GM21447 (cell line): ENCODE data around the gene KCNQ1.

Source experiments
- ATAC-seq: cut with Tn5 transposase; IDR thresholded peaks from one replicate; pipeline ENCODE4 v1.9.1; 2021; ENCODE audit not compliant: unreplicated experiment

KCNQ1 gene

DNA sequence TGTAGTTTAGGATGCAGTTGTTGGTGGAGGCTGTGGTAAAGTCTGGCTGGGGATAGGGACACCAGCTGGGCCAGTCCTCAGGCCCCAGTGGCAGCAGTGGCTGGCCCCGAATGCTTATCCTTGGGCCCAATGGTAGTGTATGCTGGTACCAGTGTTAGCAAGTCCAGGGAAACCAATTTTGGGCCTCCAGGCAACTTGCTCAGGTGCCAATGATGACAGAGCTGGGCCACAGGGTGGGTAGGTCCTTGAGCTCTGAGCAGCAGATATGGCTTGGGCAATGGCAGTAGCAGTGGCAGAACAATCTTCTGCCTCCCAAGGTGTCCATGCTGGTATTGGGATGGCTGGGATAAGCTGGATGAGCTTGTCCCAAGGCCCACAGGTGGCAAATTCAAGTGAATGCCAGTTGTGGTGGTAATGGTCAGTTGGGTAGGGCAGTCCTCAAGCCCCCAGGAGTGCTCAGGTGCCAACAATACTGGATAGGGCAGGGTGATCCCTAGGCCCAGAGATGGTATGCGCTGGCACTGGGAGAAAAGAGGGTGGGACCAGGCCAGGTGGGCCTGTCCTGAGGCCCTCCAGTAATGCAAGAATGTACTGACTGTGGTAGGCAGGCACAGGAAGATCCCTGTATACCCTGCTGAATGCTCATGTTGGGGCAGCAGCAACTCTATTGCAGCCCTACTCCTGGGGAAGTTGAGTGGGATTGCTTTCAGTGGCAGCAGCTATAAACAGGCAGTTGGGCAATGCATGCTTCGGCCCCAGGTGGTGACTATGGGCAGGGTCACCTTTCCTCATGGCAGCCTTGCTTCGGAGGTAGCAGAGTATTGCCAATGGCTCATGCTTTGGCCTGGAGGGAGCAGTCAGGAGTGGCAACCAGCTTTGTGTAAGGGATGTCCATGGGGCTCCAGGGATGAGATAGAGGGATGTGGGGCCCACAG lies 200.3 kb downstream of the KCNQ1 start:
- ATAC-seq: no peak

DNA sequence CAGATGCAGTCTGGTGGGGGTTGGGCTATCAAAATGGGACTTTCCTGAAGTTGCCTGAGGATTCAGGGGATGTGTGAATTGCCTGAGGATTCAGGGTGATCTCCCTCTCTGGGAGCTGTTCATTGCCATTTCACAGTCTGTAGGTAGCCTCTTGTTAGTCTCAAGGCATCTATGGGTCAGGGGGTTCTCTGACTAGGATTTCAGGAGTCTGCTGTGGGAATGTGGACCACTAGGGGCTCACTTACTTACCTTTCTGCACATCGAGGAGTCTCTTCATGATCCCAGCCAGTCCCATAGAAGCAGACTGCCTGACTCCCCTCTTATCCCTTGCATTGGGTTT lies 200.9 kb downstream of the KCNQ1 start:
- ATAC-seq: no peak

DNA sequence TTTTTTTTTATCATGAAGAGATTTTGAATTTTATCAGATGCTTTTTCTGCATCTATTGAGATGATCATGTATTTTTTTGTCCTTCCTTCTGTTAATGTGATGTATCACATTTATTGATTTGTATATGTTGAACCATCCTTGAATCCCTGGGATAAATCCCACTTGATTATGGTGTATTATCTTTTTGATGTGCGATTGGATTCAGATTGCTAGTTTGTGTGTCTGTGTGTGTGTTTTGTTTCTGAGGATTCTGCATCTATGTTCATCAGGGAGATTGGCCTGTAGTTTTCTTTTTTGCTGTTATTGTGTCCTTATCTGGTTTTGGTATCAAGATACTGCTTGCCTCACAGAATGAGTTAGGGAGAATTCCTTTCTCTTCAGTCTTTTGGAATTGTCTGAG lies 202.4 kb downstream of the KCNQ1 start:
- no peak for ATAC-seq

DNA sequence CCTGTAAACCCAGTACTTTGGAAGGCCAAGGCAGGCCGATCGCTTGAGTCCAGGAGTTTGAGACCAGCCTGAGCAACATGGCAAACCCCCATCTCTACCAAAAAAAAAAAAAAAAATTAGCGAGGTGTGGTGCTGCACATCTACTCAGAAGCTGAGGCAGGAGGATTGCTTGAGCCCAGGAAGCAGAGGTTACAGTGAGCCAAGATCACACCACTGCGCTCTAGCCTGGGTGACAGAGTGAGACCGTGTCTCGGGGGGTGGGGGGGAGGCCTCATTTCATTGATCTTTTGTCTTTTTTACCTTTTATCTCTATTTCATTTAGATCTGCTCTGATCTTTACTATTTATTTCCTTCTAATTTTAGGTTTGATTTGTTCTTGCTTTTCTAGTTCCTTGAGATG lies 203.1 kb downstream of the KCNQ1 start:
- ATAC-seq: no peak

DNA sequence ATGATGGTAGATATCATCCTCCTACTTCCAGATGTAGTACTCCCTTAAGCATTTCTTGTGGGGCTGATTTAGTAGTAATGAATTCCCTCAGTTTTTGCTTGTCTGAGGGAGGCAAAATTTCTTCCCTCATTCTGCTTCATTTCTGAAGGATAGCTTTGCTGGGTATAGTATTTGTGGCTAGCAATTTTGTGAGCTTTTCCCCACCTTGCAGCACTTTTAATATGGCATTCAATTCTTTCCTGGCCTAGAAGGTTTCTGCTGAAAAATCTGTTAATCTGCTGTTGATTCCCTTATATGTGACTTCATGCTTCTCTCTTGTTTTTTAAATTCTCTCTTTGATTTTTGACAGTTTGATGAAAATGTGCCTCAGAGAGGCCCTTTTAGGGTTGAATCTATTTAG lies 204.6 kb downstream of the KCNQ1 start:
- ATAC-seq: no peak

DNA sequence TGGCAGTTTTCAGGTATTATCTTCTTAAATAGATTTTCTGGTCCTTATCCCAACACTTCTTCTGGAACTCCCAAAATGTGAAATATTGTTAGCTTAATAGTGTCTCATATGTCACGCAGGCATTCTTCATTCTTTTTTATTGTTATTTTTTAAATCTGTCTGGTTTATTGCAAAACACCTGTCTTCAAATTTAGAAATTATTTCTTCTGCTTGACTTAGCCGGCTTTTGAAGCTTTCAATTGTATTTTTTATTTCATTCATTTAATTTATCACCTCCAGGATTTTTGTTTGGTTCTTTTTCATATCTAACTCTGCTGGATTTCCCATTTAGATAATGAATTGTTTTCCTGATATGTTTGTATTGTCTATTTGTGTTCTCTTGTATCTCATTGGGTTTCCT lies 205.0 kb downstream of the KCNQ1 start:
- no peak for ATAC-seq

DNA sequence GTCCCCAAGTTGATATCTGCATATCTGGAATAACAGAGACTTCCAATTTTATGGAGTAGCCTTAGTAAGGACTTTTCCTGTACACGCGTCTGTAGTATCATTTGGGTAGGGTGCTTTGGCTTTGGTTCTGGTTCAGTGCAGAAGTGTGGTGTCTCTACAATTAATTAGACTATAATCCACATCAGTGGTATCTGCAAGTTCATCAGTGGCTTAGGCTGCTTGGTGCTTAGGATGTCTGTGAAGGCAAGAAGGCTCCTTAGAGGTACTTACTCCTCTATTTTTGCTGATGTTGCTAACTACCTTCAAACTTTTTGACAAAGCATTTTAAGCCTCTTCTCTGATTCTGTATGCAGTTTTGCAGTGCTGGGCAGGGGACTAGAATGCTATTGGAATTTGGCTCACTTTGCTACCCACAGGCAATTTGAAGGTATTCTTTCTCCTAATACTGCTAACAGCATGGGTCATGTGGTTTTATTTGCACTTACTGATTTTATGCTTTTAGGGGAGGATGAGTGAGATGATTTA lies 205.6 kb downstream of the KCNQ1 start:
- no peak for ATAC-seq

DNA sequence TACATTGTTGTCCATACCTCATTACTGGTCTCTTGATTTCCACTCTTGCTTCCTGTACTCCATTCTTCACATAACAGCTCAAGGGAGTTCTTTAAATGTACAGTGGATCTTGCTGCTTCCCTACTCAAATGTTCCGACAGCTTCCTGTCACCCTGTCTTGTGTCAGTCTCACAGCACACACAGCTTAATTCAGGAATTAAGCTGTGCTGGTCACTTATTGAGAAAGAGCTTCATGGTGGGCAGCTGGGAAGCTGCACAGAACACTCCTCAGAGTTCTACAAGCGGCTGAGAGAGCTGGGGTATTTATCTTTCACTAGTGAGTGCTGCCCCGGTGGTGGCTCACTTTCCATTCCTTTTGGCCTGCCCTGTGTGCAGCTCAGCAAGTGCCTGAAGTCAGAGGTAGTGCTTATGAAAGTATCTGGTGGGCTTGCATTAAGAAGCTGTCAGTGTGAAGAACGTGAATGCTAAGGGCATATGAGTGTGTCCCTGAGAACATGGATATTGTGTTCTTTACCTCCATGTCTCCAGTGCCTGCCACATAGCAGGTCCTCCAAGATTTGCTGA lies 206.3 kb downstream of the KCNQ1 start:
- no peak for ATAC-seq

DNA sequence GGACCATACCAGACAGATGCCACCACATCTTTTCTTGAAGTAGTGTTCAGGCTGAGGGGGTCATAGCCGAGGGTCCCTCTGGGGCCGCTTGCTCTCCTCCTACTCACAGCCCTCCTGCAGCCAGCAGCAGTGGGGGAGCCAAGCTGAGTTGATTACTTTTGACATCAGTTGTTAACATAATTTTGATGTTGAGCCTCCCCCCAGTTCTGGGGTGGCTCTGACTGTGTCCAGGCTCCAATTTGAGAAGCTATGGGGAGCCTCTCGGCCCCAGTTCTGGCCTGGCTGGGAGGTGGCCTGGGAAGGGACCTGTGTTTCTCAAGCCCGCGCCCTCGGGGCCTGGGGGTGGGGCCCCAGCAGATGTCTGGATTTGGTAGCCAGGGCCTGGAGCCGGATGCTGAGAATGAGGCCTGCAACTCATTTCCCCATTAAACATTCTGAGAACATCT lies 207.0 kb downstream of the KCNQ1 start:
- ATAC-seq: no peak

DNA sequence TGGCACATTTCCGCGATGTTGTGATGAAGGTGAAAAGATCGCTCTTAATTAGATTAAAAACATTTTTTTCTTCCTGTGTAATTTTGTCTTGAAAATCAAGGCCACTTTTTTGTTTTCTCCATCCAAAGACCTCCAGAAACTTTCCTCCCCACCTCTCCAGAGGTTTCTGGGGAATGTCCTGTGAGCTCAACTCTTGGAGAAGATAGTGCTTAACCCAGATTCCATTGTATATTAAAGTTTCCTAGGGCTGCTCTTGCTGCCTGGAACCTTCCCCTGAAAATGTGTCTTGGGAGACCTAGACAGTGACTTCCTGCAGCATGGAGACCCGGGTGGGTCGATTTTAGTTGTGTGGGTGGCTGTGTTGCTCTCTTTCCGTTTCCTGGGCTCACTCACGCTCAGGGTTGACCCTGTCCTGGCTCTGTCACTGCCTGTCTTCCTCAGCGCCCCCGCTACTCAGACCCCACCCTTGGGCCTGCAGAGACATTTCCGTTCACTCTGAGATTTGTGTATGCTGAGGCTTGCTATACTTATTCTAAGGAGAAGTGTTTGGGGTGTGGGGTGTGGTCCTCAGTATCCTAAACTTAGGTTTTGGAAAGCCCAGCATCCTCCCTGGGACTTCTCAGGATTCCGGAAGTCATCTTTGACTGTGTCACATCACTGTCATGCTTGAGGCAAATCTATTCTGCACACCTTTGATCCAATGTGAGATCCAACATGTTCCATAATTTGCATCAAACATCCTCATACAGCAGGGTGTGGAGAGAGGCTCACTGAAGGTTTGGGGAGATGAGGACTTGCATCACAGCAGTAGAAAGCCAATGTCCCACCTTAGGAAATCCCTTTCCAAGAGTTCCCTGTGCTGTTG lies 207.8 kb downstream of the KCNQ1 start:
- no peak for ATAC-seq

DNA sequence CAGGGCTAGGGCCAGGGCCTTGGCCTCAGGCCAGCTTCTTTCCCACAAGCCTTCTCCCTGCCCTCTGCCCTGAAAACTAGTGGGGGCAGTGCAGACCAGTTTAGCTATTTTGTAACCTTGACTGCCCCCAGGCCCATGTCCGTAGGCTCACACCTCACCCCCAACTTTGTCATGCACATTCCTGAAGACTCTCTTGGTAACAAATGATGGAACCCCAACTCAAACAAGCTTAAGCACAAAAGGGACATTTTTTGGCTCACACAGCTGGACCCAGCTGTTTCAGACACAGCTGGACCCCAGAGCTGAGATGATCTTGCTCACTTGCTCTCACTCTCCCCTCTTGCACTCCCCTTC lies 208.4 kb downstream of the KCNQ1 start:
- no peak for ATAC-seq

DNA sequence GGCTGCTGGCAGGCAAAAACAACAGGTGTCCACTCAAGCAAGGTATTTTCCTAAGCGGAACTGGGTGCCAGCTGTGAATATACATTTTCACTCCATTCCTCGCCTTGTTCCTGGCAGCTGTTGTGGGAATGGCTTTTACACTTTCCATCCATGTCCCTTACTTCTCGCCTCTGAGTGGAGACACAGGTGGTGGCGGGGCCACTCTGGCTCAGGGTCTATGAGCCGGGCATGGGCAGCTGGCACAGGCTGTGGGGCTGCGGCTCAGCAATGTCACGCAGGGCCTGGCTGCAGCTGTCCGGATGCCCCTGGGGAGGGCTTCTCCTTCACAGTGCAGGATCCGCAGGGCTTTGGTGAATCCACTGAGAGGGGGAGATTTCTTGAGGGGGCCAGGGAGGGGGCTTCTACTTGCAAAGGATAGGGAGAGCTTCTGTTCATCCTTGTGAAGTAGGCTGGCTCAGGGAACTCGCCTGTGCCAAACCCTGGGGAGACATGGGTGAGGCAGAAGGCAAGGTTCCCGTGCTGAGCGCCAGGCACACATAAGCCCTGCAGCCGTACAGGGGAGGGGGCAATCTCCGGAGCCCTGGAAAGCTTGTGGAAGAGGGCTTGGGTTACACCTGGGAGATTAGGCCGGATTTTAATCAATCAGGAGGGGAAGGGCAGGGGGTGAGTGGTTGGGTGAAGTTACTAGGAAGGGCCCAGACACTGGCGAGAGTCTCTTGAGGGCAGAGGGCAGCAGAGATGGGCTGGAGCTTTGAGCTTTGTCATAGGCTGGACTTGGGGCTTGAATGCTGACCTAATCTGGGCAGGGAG lies 209.3 kb downstream of the KCNQ1 start:
- no peak for ATAC-seq

DNA sequence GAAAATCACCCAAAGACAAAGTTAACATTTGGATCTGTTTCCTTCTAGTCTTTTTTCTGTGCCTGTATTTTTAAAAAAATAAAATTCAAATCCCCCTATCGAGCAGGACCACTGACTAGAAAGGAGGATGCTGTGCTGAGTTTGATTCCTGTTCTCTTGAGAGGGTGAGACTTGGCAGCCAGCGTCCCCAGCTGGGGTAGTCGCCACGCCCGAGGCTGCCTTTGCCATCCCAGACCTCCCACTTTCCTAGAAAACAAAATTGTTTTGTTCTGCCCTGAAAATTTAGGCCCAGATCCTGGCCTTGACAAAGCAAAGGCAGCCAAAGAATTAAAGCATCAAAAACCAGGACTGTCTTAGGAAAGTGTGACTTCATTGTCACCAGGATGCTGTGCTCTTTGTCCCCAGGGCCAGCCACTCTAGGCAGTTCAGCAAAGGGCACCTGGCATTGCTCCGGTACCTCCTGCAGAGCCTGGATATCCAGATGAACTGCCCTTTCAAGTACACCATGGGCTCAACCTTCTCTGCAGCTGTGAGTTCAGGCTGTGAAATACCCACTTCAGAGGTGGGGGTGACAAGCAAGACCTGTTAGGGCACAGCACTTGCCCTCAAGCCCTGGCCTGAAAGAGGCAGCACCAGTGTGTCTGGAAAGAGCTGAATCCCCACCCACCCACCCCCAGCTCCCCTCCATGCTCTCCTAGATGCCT lies 210.4 kb downstream of the KCNQ1 start:
- ATAC-seq: no peak

DNA sequence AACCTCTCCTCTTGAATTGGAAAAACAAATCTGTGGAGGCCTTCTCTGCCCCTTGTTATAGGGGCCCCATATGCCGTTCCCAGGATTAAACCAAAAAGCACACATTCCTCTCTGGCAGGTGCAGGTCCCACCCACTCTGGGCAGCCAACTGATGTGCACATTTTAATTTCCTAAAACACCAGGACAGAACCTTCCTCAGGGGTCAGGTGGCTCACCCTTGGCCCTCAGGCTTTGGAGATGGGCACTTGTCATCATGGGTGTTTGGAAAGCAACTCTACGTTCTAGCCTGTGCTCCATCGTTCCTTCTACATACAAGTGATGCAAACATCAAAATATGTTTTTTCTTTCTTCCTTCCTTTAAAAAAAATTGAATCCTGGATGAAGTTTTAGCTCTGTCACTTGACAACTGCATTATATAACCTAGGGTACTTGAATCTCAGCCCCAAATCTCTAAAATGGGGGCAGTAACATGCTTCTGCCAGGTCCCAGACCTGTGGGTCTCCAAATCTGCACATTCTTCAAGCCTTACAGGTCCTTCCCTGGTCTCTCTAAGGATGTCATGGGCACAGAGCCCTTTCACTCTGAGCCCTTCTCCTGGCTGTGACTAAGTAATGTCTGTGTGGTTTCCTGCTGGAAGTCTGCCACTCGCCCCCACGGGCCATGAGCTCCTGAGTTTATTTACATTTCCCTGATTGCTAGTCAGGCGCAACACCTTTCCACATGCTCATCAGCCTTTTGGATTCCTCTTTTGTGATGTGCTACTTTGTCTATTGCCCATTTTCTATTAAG lies 211.2 kb downstream of the KCNQ1 start:
- no peak for ATAC-seq

DNA sequence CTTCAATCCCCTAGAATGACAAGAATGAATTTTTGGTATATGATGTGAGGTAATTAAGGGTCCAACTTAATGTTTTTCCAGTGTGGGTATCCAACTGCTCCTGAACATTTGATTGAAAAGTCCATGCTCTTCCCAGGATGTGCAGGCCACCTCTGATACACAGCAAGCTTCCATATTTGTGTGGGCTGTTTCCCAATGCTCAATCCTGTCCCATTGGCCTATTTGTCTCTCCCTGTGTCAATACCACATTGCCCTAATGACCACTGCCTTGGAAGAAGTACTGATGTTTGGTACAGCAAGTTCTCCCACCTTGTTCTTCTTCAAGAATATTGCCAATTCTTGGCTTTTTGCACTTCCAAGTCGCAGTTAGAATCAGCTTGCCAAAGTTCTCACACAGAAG lies 212.1 kb downstream of the KCNQ1 start:
- no peak for ATAC-seq

DNA sequence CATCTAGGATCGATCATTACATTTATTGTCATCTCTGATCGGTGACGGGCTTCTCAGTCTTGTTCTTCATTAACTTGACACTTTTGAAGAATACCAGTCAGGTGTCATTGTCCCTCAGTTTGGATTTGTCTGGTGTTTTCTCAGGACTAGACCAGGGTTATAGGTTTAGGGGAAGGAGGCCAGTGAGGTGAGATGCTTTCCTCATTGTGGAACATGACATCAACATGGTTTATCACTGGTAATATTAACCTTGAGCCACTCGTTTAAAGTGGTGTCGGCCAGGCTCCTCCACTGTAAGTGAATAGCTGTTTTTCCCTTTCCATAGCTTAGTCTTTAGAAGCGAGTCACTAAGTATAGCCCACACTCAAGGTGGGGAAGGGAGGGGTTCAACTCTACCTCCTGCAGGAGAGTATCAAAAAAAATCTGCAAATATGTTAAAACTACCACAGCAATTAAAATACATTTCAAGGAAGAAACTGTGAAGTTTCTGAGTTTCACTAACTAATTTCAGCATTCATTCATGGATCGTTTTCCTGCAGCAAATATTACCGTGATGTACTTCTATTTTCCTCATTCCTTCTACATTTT lies 213.0 kb downstream of the KCNQ1 start:
- ATAC-seq: no peak

DNA sequence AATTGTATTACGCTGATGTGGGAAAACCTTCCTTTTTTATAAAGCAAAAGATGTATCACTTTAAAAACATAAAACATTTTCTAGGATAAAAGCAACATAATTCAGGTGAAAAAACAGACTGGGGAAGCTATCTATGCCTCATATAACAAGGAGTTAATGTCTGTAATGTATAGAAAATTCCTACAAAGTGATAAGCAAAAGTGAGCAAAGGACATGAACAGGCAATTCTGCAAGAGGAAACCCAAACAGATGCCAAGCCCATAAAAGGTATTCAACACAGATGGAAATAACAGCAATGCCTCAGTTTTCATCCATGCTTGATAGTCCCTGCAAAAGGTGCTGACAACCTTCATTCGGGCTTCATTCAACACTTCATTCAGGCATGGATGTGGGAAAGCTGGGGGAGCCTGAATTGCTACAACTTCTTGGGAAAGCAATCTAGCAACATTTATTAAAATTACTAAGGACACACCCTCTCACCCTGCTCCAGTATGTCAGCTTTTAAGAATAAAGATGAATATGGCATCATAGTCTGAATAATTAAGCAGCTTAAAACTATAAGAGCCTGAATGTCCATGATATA lies 215.6 kb downstream of the KCNQ1 start:
- ATAC-seq: no peak

DNA sequence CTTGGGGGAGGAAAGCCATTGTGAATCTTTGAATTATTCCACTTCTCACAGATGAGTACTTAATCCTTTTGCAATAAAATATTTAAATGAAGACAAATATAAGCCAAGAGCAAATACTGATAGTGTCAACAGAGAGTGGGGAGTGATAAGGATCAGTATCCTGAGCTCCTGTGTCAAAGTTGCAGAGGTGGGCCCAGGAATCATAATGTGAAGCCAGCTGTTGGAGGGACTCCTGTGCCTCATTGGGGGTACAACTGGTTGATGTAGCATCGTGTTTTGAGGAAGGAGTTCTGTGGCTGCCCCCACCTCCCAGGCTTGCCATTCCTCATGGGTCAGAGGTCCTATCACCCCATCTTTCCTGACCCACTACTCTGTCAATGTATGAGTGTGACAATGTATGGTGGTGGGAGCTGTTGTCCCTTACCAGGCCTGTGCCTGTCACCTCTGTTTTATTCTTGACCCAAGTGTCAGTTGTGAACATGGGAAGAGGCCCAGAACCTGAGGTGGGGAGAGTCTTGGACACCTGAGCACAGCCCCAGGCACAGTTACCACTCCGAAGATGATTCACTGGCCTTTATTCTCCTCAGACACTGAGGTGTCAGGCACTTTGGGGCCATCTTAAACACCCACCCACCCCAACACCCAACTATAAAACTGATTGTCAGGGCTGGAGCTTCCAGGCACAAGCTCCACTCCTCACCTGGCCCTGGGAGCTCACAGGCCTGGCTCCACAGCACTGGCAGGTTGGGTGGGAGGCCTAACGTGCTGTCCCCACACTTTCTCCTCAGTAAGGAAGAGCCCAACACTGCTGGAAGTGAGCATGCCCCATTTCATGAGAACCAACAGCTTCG lies 216.6 kb downstream of the KCNQ1 start:
- ATAC-seq: no peak
